HepG2 (cell line): ENCODE results near the gene WDR70. TPM values are rescaled to one million over a fixed set of nuclear protein-coding genes. Genes with fewer than 3 reads are reported as not detected.

Experiments
- ATAC-seq: fragments of 200-7000 bp; cut with Tn5 transposase; 3 replicates; pipeline ENCODE4 v1.9.1; 2020; ENCODE audit warnings: mild to moderate bottlenecking, moderate library complexity
- BruUV-seq: library from RNA; stranded (reverse); fragments of 400-500 nt; replicated peaks from 2 replicates; lab custom pipeline; 2021; lab: Mats Ljungman, UMichigan
- CTCF ChIA-PET: fragments of 300-600 bp; formaldehyde crosslinking; extraction: SDS; loops from one replicate; lab custom pipeline; 2021; ENCODE audit warnings: low total read pairs, inconsistent platforms, low intra/inter-chr PET ratio; lab: Yijun Ruan, JAX
- POLR2A ChIA-PET: fragments of 350-600 bp; sonication (Branson Sonifier 250); formaldehyde crosslinking; loops from one replicate; lab custom pipeline; 2020; ENCODE audit warnings: antibody characterized with exemption, inconsistent platforms; lab: Yijun Ruan, JAX
- DNase-seq: peaks from one replicate; pipeline ENCODE4 v3.0.0-alpha.2; 2015; ENCODE audit warnings: low spot score
- FAIRE-seq: peaks from 3 replicates; lab custom pipeline; 2011; peaks lifted over from hg19 to GRCh38; lab: Jason Lieb, UNC
- H2AFZ ChIP-seq: one replicate; pipeline ENCODE4 v1.6.1; 2011; ENCODE audit warnings: low read length, inconsistent platforms
- H3K27ac ChIP-seq: fragments of 300-600 bp; 3 replicates; pipeline ENCODE4 v1.8.0; 2011; ENCODE audit warnings: mixed run types, mild to moderate bottlenecking, mixed read lengths, low read length, inconsistent platforms; ENCODE audit not compliant: insufficient read depth; ENCODE audit errors: extremely low read length
- H3K27me3 ChIP-seq, 2 experiments: fragments of 200-600 bp in 1 of 2; 2 replicates in 1 of 2; 3 replicates in 1 of 2; pipeline versions ENCODE4 v1.6.0 to v1.8.0; 2011; ENCODE audit warnings: low read length in 2 of 2, mild to moderate bottlenecking in 2 of 2, moderate library complexity in 2 of 2, inconsistent platforms in 1 of 2; ENCODE audit not compliant: insufficient read depth in 2 of 2, control insufficient read depth in 1 of 2
- H3K36me3 ChIP-seq, 2 experiments: fragments of 200-600 bp in 1 of 2; replicated peaks in 1 of 2; 2 replicates in 1 of 2; 3 replicates in 1 of 2; pipeline versions ENCODE4 v1.5.1 to v1.8.0; 2011; ENCODE audit warnings: low read length in 2 of 2, inconsistent platforms in 1 of 2; ENCODE audit not compliant: insufficient read depth in 2 of 2, control insufficient read depth in 1 of 2
- H3K4me1 ChIP-seq: 2 replicates; pipeline ENCODE4 v1.5.1; 2012; ENCODE audit warnings: low read length, inconsistent platforms; ENCODE audit not compliant: insufficient read depth
- H3K4me2 ChIP-seq: 2 replicates; pipeline ENCODE4 v1.6.0; 2011; ENCODE audit warnings: low read depth, low read length, inconsistent platforms
- H3K4me3 ChIP-seq, 3 experiments: fragments of 200-600 bp in 1 of 3; sonication (generic), shearing (Covaris generic) in 1 of 3; replicated peaks in 1 of 3; 2 replicates each; pipeline ENCODE4 v1.5.1; 2011 to 2016; ENCODE audit warnings: low read length in 3 of 3, inconsistent platforms in 2 of 3, low read depth in 2 of 3, mild to moderate bottlenecking in 2 of 3, control low read depth in 1 of 3, mixed read lengths in 1 of 3; ENCODE audit not compliant: insufficient read depth in 1 of 3
- H3K79me2 ChIP-seq: one replicate; pipeline ENCODE4 v1.6.1; 2011; ENCODE audit warnings: low read length, inconsistent platforms; ENCODE audit not compliant: insufficient read depth
- H3K9ac ChIP-seq: 2 replicates; pipeline ENCODE4 v1.6.0; 2011; ENCODE audit warnings: mild to moderate bottlenecking, low read depth, low read length, inconsistent platforms; ENCODE audit not compliant: insufficient read depth
- H3K9me3 ChIP-seq: 2 replicates; pipeline ENCODE4 v1.5.1; 2012; ENCODE audit warnings: mild to moderate bottlenecking, low read length
- H4K20me1 ChIP-seq: 2 replicates; pipeline ENCODE4 v1.6.0; 2011; ENCODE audit warnings: inconsistent platforms, mild to moderate bottlenecking, low read length, moderate library complexity; ENCODE audit not compliant: insufficient read depth
- FOXA3 ChIP-seq: IDR thresholded peaks from 2 replicates; pipeline ENCODE4 v1.6.1; 2016; ENCODE audit warnings: missing genetic modification reagents, missing compliant biosample characterization
- MYPOP ChIP-seq: sonication (generic); formaldehyde crosslinking; IDR thresholded peaks from 2 replicates; pipeline ENCODE4 v1.8.1; 2023; ENCODE audit warnings: mild to moderate bottlenecking, moderate library complexity, missing genetic modification reagents
- NFKBIZ ChIP-seq: IDR thresholded peaks from 2 replicates; pipeline ENCODE4 v1.6.1; 2018; ENCODE audit warnings: missing genetic modification reagents, missing compliant biosample characterization
- NONO ChIP-seq, 2 experiments: fragments of 450-650 bp in 1 of 2; sonication (generic) in 1 of 2; formaldehyde crosslinking in 1 of 2; IDR thresholded peaks in 1 of 2; conservative IDR thresholded peaks in 1 of 2; 2 replicates each; pipeline versions ENCODE4 v1.6.1 to v1.8.0; 2017 to 2022; ENCODE audit warnings: mild to moderate bottlenecking in 1 of 2, missing genetic modification reagents in 1 of 2, moderate library complexity in 1 of 2
- PITX1 ChIP-seq: sonication (generic); formaldehyde crosslinking; IDR thresholded peaks from 2 replicates; pipeline ENCODE4 v1.5.1; 2020; ENCODE audit warnings: mild to moderate bottlenecking, missing genetic modification reagents
- SPEN ChIP-seq: sonication (generic); formaldehyde crosslinking; IDR thresholded peaks from 2 replicates; pipeline ENCODE4 v1.5.1; 2020; ENCODE audit warnings: low read depth, mild to moderate bottlenecking, missing genetic modification reagents
- STAG1 ChIP-seq: sonication (generic); formaldehyde crosslinking; IDR thresholded peaks from 2 replicates; pipeline ENCODE4 v1.4.0; 2020; ENCODE audit warnings: missing genetic modification reagents
- U2AF2 ChIP-seq: fragments of 200-400 bp; formaldehyde crosslinking; IDR thresholded peaks from 2 replicates; pipeline ENCODE4 v1.6.1; 2017; ENCODE audit warnings: low read depth, mild to moderate bottlenecking, low read length
- ZBTB8A ChIP-seq: sonication (generic); formaldehyde crosslinking; IDR thresholded peaks from 2 replicates; pipeline ENCODE4 v1.4.0; 2020; ENCODE audit warnings: mild to moderate bottlenecking, low read depth, missing genetic modification reagents, borderline replicate concordance
- ZMAT3 ChIP-seq: sonication (generic); formaldehyde crosslinking; conservative IDR thresholded peaks from 2 replicates; pipeline ENCODE4 v1.7.0; 2021; ENCODE audit warnings: missing genetic modification reagents
- ZNF615 ChIP-seq: sonication (generic); formaldehyde crosslinking; IDR thresholded peaks from 2 replicates; pipeline ENCODE4 v1.5.0; 2020; ENCODE audit warnings: mild to moderate bottlenecking, missing genetic modification reagents, borderline replicate concordance
- ZNF891 ChIP-seq: sonication (generic); formaldehyde crosslinking; IDR thresholded peaks from 2 replicates; pipeline ENCODE4 v1.5.0; 2020; ENCODE audit warnings: mild to moderate bottlenecking, missing genetic modification reagents
- in situ Hi-C: cut with HindIII; loops from 2 replicates; pipeline ENCODE4 v1.10.0; 2017; ENCODE audit warnings: low pct_unique_long_range_greater_than_20kb; ENCODE audit not compliant: extremely low pct_ligation_motif_present
- intact Hi-C: fragments of 100-400 bp; cut with micrococcal nuclease; formaldehyde crosslinking; loops from one replicate; pipeline ENCODE4 v1.10.0; 2022; ENCODE audit not compliant: unreplicated experiment
- polyA plus RNA-seq, 8 experiments: library from polyadenylated mRNA; depleted of rRNA in 3 of 8; stranded (reverse) in 7 of 8; unstranded in 1 of 8; fragments of >200 nt; fragmentation: Illumina TruSeq in 4 of 8; extraction: Trizol in 4 of 8; gene quantifications; 2 replicates each; pipeline versions ENCODE4 v1.2.1 to v1.2.3, GENCODE V29; 2011 to 2016; ENCODE audit warnings: low read depth in 4 of 8, missing spikeins in 1 of 8, mixed read lengths in 1 of 8; ENCODE audit not compliant: insufficient read depth in 1 of 8
- total RNA-seq, 5 experiments: library from RNA; depleted of rRNA; stranded (reverse); fragments of >200 nt; fragmentation: Illumina TruSeq; extraction: Trizol; gene quantifications; 2 replicates each; pipeline ENCODE4 v1.2.3, GENCODE V29; 2016; ENCODE audit warnings: low read depth in 1 of 5
- TF ChIP-seq, protein P1 (sequence below), 2 experiments: fragments of 450-650 bp in 1 of 2; sonication (generic) in 1 of 2; formaldehyde crosslinking; IDR thresholded peaks; 2 replicates each; pipeline versions ENCODE4 v1.5.0 to v1.8.0; 2020 to 2022; ENCODE audit warnings: mild to moderate bottlenecking in 1 of 2, missing genetic modification reagents in 1 of 2
- TF ChIP-seq, protein P2 (sequence below): sonication (generic); formaldehyde crosslinking; IDR thresholded peaks from 2 replicates; pipeline ENCODE4 v1.8.0; 2022; ENCODE audit warnings: missing genetic modification reagents, mild to moderate bottlenecking, borderline replicate concordance

The WDR70 gene
- total and polyA plus RNA-seq, 2 of the 13 experiments (the other 11 are each of a cell fraction or from before 2014, with no cell fraction given) = 14.6 to 30.6 TPM

GRCh38 chr5:37567566-37567965 lies 188.4 kb downstream of the WDR70 start (continued):
- TF ChIP-seq ZNF615 (CRISPR knock-in tag) (no peak), U2AF2 (no peak)

DNA sequence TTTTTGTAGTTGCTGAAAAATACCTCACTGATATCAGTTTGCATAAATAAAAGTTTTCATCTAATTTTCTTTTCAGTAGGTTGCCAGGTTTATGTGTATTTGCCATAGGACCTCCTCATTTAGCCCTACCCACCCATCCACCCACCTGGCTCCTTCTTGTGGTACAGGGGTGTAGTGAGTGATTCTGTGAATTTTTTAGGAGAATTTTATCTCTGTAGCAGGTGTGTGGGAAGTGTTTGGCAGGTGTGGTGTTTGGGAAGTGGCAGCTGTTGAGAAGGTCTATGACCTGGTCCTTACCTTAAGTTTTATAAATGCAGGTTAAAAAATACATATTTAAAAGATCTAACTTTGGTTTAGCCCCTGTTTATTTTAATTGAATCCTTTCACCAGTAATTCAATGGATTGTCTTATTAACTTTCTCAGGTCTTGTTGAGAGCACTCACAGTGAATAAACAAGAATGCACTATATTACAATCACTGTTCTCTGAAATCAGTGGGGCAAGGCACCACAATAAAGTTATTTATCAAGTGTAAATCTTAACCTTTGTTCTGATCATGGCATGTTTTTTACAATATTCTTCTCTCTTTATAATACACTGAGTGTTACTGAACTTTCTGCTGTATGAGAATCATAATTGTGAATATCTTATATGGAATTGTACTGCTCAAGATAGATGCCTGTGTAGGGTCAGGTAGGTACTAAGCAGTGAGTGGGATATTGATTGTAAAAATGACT lies 189.1 kb downstream of the WDR70 start:
- intact Hi-C loops = no loop called here
- CTCF ChIA-PET = no interaction called here
- no peak for FAIRE-seq

More for the DNA sequence above, 189.1 kb downstream of the WDR70 start:
- DNase-seq (no peak), ATAC-seq (no peak)
- H3K9me3 ChIP-seq = no peaks in the 10 kb centered on the region
- in situ Hi-C loops = no loop called here
- H3K9ac ChIP-seq = no peak overlapping the region
- no peak overlapping the region for H3K4me3 ChIP-seq
- no peaks in the 10 kb centered on the region for H3K4me1 ChIP-seq
- H3K27me3 ChIP-seq = no peaks in the 10 kb centered on the region
- POLR2A ChIA-PET = no interaction called here
- H3K79me2 ChIP-seq = no peaks in the 10 kb centered on the region
- no peak overlapping the region for H3K27ac ChIP-seq
- H2AFZ ChIP-seq = no peak overlapping the region
- no peak overlapping the region for H3K4me2 ChIP-seq
- BruUV-seq = no TSS peak
- no peaks in the 10 kb centered on the region for H4K20me1 ChIP-seq
- TF ChIP-seq STAG1 (CRISPR knock-in tag) (no peak), NFKBIZ (CRISPR knock-in tag) (no peak), ZNF891 (CRISPR knock-in tag) (no peak), ZBTB8A (CRISPR knock-in tag) (no peak), FOXA3 (CRISPR knock-in tag) (no peak), ZMAT3 (CRISPR knock-in tag) (no peak), PITX1 (no peak), SPEN (CRISPR knock-in tag) (no peak), MYPOP (CRISPR knock-in tag) (no peak), NONO (IDR thresholded peaks at IDR 0.05) (no peak), NONO (CRISPR knock-in tag; conservative IDR thresholded peaks at IDR 0.05) (no peak)
- TF ChIP-seq, protein P1, sequence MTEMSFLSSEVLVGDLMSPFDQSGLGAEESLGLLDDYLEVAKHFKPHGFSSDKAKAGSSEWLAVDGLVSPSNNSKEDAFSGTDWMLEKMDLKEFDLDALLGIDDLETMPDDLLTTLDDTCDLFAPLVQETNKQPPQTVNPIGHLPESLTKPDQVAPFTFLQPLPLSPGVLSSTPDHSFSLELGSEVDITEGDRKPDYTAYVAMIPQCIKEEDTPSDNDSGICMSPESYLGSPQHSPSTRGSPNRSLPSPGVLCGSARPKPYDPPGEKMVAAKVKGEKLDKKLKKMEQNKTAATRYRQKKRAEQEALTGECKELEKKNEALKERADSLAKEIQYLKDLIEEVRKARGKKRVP (CRISPR knock-in tag; IDR thresholded peaks at IDR 0.05) = no peak
- TF ChIP-seq, protein P2, sequence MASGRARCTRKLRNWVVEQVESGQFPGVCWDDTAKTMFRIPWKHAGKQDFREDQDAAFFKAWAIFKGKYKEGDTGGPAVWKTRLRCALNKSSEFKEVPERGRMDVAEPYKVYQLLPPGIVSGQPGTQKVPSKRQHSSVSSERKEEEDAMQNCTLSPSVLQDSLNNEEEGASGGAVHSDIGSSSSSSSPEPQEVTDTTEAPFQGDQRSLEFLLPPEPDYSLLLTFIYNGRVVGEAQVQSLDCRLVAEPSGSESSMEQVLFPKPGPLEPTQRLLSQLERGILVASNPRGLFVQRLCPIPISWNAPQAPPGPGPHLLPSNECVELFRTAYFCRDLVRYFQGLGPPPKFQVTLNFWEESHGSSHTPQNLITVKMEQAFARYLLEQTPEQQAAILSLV (CRISPR knock-in tag) = no peak
- no peaks in the 10 kb centered on the region for H3K36me3 ChIP-seq
